GM12878 (cell line): ENCODE data around the gene ZNF134. TPM values are rescaled to one million over a fixed set of nuclear protein-coding genes. Genes with fewer than 3 reads are reported as not detected.

ENCODE experiments used
- ATAC-seq: fragments of 200-7000 bp; cut with Tn5 transposase; 3 replicates; pipeline ENCODE4 v1.9.1; 2020; ENCODE audit warnings: mild to moderate bottlenecking, moderate library complexity
- BruUV-seq: library from RNA; stranded (reverse); fragments of 400-500 nt; replicated peaks from 2 replicates; lab custom pipeline; 2021; lab: Mats Ljungman, UMichigan
- CTCF ChIA-PET: fragments of 300-600 bp; sonication (Branson Sonifier 250); formaldehyde crosslinking; extraction: SDS; loops from one replicate; lab custom pipeline; 2021; ENCODE audit warnings: inconsistent platforms; lab: Yijun Ruan, JAX
- POLR2A ChIA-PET: fragments of 350-600 bp; formaldehyde crosslinking; extraction: SDS; loops from one replicate; lab custom pipeline; 2021; ENCODE audit warnings: inconsistent platforms; lab: Charles Lee
- RAD21 ChIA-PET: fragments of 300-600 bp; sonication (Branson Sonifier 250); formaldehyde crosslinking; loops from one replicate; lab custom pipeline; 2023; ENCODE audit warnings: antibody characterized with exemption; ENCODE audit not compliant: unreplicated experiment; lab: Charles Lee
- SMC1A ChIA-PET: fragments of 300-600 bp; sonication (Branson Sonifier 250); formaldehyde crosslinking; loops from one replicate; lab custom pipeline; 2023; ENCODE audit not compliant: unreplicated experiment, uncharacterized antibody; lab: Charles Lee
- DNase-seq: peaks from one replicate; pipeline ENCODE4 v3.0.0-alpha.2; 2011; ENCODE audit warnings: low read depth, low spot score
- FAIRE-seq: peaks from 3 replicates; lab custom pipeline; 2011; peaks lifted over from hg19 to GRCh38; lab: Jason Lieb, UNC
- H2AFZ ChIP-seq: 2 replicates; pipeline ENCODE4 v1.6.0; 2011; ENCODE audit warnings: low read depth, low read length, control low read depth; ENCODE audit not compliant: control insufficient read depth
- H3K27ac ChIP-seq: 2 replicates; pipeline ENCODE4 v1.5.1; 2011; ENCODE audit warnings: control low read depth; ENCODE audit not compliant: control insufficient read depth, insufficient read depth
- H3K27me3 ChIP-seq, 2 experiments: replicated peaks in 1 of 2; 2 replicates each; pipeline versions ENCODE4 v1.6.0 to v1.6.1; 2011; ENCODE audit warnings: low read length in 1 of 2; ENCODE audit not compliant: control insufficient read depth in 2 of 2, insufficient read depth in 2 of 2
- H3K36me3 ChIP-seq, 2 experiments: 2 replicates each; pipeline ENCODE4 v1.5.1; 2011; ENCODE audit warnings: low read length in 1 of 2; ENCODE audit not compliant: control insufficient read depth in 2 of 2, insufficient read depth in 2 of 2
- H3K4me1 ChIP-seq: 2 replicates; pipeline ENCODE4 v1.6.1; 2011; ENCODE audit warnings: mild to moderate bottlenecking, low read length, moderate library complexity, mixed read lengths; ENCODE audit not compliant: control insufficient read depth, insufficient read depth
- H3K4me2 ChIP-seq: 2 replicates; pipeline ENCODE4 v1.6.0; 2011; ENCODE audit warnings: control low read depth; ENCODE audit not compliant: control insufficient read depth, insufficient read depth
- H3K4me3 ChIP-seq: fragments of 200-600 bp; sonication (generic); 2 replicates; pipeline ENCODE4 v1.5.1; 2016
- H3K79me2 ChIP-seq: 2 replicates; pipeline ENCODE4 v1.6.0; 2011; ENCODE audit warnings: low read length; ENCODE audit not compliant: control insufficient read depth, insufficient read depth
- H3K9ac ChIP-seq: 2 replicates; pipeline ENCODE4 v1.8.0; 2011; ENCODE audit warnings: low read length, control low read depth, mixed read lengths; ENCODE audit not compliant: control insufficient read depth, insufficient read depth
- H3K9me3 ChIP-seq: replicated peaks from 3 replicates; pipeline ENCODE4 v1.5.1; 2011; ENCODE audit warnings: mild to moderate bottlenecking, low read length; ENCODE audit not compliant: control insufficient read depth, insufficient read depth
- H4K20me1 ChIP-seq: 2 replicates; pipeline ENCODE4 v1.6.0; 2011; ENCODE audit not compliant: control insufficient read depth, insufficient read depth
- CBX5 ChIP-seq: sonication (generic); IDR thresholded peaks from 2 replicates; pipeline ENCODE4 v1.6.1; 2016; ENCODE audit warnings: low read depth, moderate library complexity, mild to moderate bottlenecking, inconsistent platforms
- E2F8 ChIP-seq: fragments of 450-650 bp; IDR thresholded peaks from 2 replicates; pipeline ENCODE4 v1.6.1; 2018; ENCODE audit warnings: mild to moderate bottlenecking, low read depth, moderate library complexity; ENCODE audit not compliant: partially characterized antibody
- MTA3 ChIP-seq: IDR thresholded peaks from 2 replicates; pipeline ENCODE4 v1.6.1; 2012; ENCODE audit warnings: low read length, inconsistent platforms, borderline replicate concordance
- POLR2A ChIP-seq: IDR thresholded peaks from 2 replicates; pipeline ENCODE4 v1.6.1; 2011; ENCODE audit warnings: low read depth, mild to moderate bottlenecking, low read length
- RB1 ChIP-seq: fragments of 450-650 bp; formaldehyde crosslinking; IDR thresholded peaks from 2 replicates; pipeline ENCODE4 v1.6.1; 2017; ENCODE audit warnings: mild to moderate bottlenecking, borderline replicate concordance
- RBBP5 ChIP-seq: fragments of 200-600 bp; sonication (generic); conservative IDR thresholded peaks from 2 replicates; pipeline ENCODE4 v1.6.1; 2016
- TCF3 ChIP-seq: IDR thresholded peaks from 2 replicates; pipeline ENCODE4 v1.6.1; 2012; ENCODE audit warnings: low read depth, mild to moderate bottlenecking, low read length, borderline replicate concordance; ENCODE audit not compliant: insufficient read depth
- WGBS: methylation state at CpG from one replicate; pipeline ENCODE4 v1.1.6; 2016; ENCODE audit warnings: low lambda C conversion rate; ENCODE audit not compliant: insufficient replicate concordance, insufficient coverage; ENCODE audit errors: missing lambda C conversion rate; 5-methylcytosine and 5-hydroxymethylcytosine counted together
- in situ Hi-C: fragments of 300-500 bp; cut with MboI; formaldehyde crosslinking; loops from 9 replicates; pipeline ENCODE4 v1.14.3; 2018; ENCODE audit warnings: mixed read lengths
- intact Hi-C: fragments of 100-400 bp; cut with micrococcal nuclease; formaldehyde crosslinking; loops from one replicate; pipeline ENCODE4 v1.14.2; 2022; ENCODE audit not compliant: unreplicated experiment
- polyA plus RNA-seq, 11 experiments: library from polyadenylated mRNA; depleted of rRNA in 4 of 11; unstranded in 6 of 11; stranded (reverse) in 5 of 11; fragments of >200 nt; fragmentation: Nextera tagmentation in 4 of 11; fragmentation: Illumina TruSeq in 1 of 11; extraction: Ambion mirVana in 4 of 11; extraction: Trizol in 1 of 11; gene quantifications; 1 replicate in 1 of 11; 2 replicates in 10 of 11; pipeline versions ENCODE4 v1.2.1 to v1.2.3, GENCODE V29; 2011 to 2016; ENCODE audit warnings: inconsistent platforms in 2 of 11, missing spikeins in 2 of 11, low read depth in 1 of 11
- total RNA-seq, 4 experiments: library from RNA; depleted of rRNA in 3 of 4; stranded (reverse); fragments of >200 nt in 3 of 4; fragmentation: Illumina TruSeq in 1 of 4; extraction: Trizol in 1 of 4; gene quantifications; 2 replicates each; pipeline versions ENCODE4 v1.2.1 to v1.2.3, GENCODE V29; 2013 to 2021

The ZNF134 gene
- total and polyA plus RNA-seq, 10 of the 15 experiments (the other 5 are each of a cell fraction or from before 2014, with no cell fraction given) = 1.6 to 17.6 (median 9.7) TPM

DNA sequence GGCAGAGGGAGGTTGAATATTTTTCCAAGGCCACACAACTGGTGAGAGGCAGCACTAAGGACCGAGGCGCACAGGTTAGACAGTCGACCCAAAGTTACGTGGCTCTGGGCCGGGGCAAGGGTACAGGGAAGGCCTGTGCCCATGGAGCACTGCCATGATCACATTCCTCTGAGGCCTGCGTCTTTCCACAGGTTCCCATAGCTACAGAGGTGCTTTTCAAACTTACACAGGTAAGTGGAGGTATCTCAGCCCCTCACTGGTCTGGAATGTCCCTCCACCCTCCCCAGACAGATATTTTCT, 19.7 kb downstream of the ZNF134 start (continued):
- TF ChIP-seq MTA3 (no peak), E2F8 (no peak), RB1 (no peak), POLR2A (no peak)

DNA sequence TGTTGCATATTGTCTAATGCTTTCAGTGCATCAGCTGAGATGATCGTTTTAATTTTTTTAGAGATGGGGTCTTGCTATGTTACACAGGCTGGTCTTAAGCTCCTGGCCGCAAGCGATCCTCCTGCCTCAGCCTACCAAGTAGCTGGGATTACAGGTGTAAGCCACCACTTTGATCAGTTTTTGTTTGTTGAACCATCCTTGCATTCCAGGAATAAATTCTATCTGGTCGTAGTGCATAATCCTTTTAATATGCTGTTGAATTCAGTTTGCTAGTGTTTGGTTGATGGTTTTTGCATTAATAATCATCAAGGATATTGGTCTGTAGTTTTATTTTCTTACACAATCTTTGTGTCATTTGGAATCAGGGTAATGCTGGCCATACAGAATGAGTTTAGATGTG, 23.3 kb downstream of the ZNF134 start:
- WGBS = 93% methylated on average over 4 of the region's 4 CpGs
- TF ChIP-seq TCF3 = no peak
- 0 out of 2 replicates have a peak, but pooled peaks have one; percentile 47 for TF ChIP-seq CBX5
- TF ChIP-seq RBBP5 = no peak
- no peaks in the 10 kb centered on the region for H4K20me1 ChIP-seq
- in situ Hi-C loops = no loop called here
- ChIA-PET POLR2A (no interaction called here), RAD21 (interaction anchor here (0.7 kb wide), 1 partner anchor 935 kb away, joined by 3 read pairs; no protein-coding TSS in a partner anchor), CTCF (no interaction called here), SMC1A (no interaction called here)
- no peak overlapping the region for H3K27ac ChIP-seq
- H3K79me2 ChIP-seq = no peaks in the 10 kb centered on the region; the same call in 1 of the 2 replicates
- intact Hi-C loops = no loop called here
- no peak overlapping the region for H3K9ac ChIP-seq
- H3K27me3 ChIP-seq = no peaks in the 10 kb centered on the region
- H3K4me2 ChIP-seq = no peak overlapping the region
- BruUV-seq = no TSS peak
- H2AFZ ChIP-seq = no peak overlapping the region
- no peak overlapping the region for H3K4me3 ChIP-seq
- DNase-seq (no peak), FAIRE-seq (no peak), ATAC-seq (no peak)
- H3K4me1 ChIP-seq = no peaks in the 10 kb centered on the region; the same call in 1 of the 2 replicates
- H3K9me3 ChIP-seq = peaks cover 36% of the 10 kb centered on the region
- peaks cover 9 to 17% of the 10 kb centered on the region in 2 experiments for H3K36me3 ChIP-seq
